A673 (cell line): ENCODE data around the gene NQO1. TPM values are rescaled to one million over a fixed set of nuclear protein-coding genes. Genes with fewer than 3 reads are reported as not detected.

ENCODE experiments used
- BruUV-seq: library from RNA; stranded (reverse); fragments of 400-500 nt; replicated peaks from 2 replicates; lab custom pipeline; 2021; lab: Mats Ljungman, UMichigan
- CTCF ChIA-PET: fragments of 300-600 bp; sonication (Branson Sonifier 250); formaldehyde crosslinking; loops from one replicate; lab custom pipeline; 2022; ENCODE audit warnings: antibody characterized with exemption; lab: Charles Lee
- POLR2A ChIA-PET: fragments of 300-600 bp; sonication (Branson Sonifier 250); formaldehyde crosslinking; loops from one replicate; lab custom pipeline; 2022; ENCODE audit warnings: antibody characterized with exemption; ENCODE audit not compliant: low non-redundant PET; lab: Charles Lee
- DNase-seq: peaks from one replicate; pipeline ENCODE4 v3.0.0-alpha.2; 2015; ENCODE audit warnings: low spot score
- H3K27ac ChIP-seq: fragments of 200-600 bp; sonication (generic); 2 replicates; pipeline ENCODE4 v1.5.1; 2016; ENCODE audit warnings: mixed run types, low read depth, mild to moderate bottlenecking, mixed read lengths, antibody characterized with exemption, low read length; ENCODE audit not compliant: poor library complexity, severe bottlenecking
- H3K27me3 ChIP-seq: fragments of 200-600 bp; sonication (generic); replicated peaks from 2 replicates; pipeline ENCODE4 v1.6.1; 2017; ENCODE audit warnings: mixed run types, low read depth, mild to moderate bottlenecking, mixed read lengths, antibody characterized with exemption, low read length; ENCODE audit not compliant: insufficient read depth, poor library complexity
- H3K36me3 ChIP-seq: fragments of 200-600 bp; sonication (generic); 2 replicates; pipeline ENCODE4 v1.6.1; 2016; ENCODE audit warnings: mixed run types, mild to moderate bottlenecking, mixed read lengths, antibody characterized with exemption, low read length; ENCODE audit not compliant: insufficient read depth, poor library complexity, severe bottlenecking
- H3K4me1 ChIP-seq: fragments of 200-600 bp; sonication (generic); 2 replicates; pipeline ENCODE4 v1.6.1; 2017; ENCODE audit warnings: mixed run types, mild to moderate bottlenecking, mixed read lengths, antibody characterized with exemption, low read length; ENCODE audit not compliant: insufficient read depth, poor library complexity, severe bottlenecking
- H3K4me3 ChIP-seq: fragments of 200-600 bp; sonication (generic); 2 replicates; pipeline ENCODE4 v1.5.1; 2016; ENCODE audit warnings: low read depth, mixed run types, mild to moderate bottlenecking, mixed read lengths, low read length; ENCODE audit not compliant: poor library complexity, severe bottlenecking
- H3K9me3 ChIP-seq: fragments of 200-600 bp; sonication (generic); 2 replicates; pipeline ENCODE4 v1.6.1; 2016; ENCODE audit warnings: mixed run types, low read depth, mild to moderate bottlenecking, mixed read lengths, antibody characterized with exemption, low read length; ENCODE audit not compliant: poor library complexity, severe bottlenecking
- EZH2 ChIP-seq: fragments of 200-600 bp; sonication (generic); IDR thresholded peaks from 2 replicates; pipeline ENCODE4 v1.6.1; 2017; ENCODE audit warnings: borderline replicate concordance, low read depth, mild to moderate bottlenecking, mixed read lengths, antibody characterized with exemption, low read length; ENCODE audit not compliant: poor library complexity, severe bottlenecking
- intact Hi-C: fragments of 100-400 bp; cut with micrococcal nuclease; formaldehyde crosslinking; loops from one replicate; pipeline ENCODE4 v1.10.0; 2022; ENCODE audit not compliant: unreplicated experiment
- total RNA-seq: library from RNA; stranded (reverse); gene quantifications from 2 replicates; pipeline ENCODE4 v1.2.3, GENCODE V29; 2021
- TF ChIP-seq, protein P1 (sequence below): fragments of 300-800, 200-600 bp; sonication (generic); conservative IDR thresholded peaks from 2 replicates; pipeline ENCODE4 v1.5.1; 2017; ENCODE audit warnings: low read depth, mild to moderate bottlenecking, antibody characterized with exemption, low read length, moderate library complexity, mixed read lengths

Gene NQO1
- total RNA-seq, 1 experiment from 2014 or later = 61.7 TPM

DNA sequence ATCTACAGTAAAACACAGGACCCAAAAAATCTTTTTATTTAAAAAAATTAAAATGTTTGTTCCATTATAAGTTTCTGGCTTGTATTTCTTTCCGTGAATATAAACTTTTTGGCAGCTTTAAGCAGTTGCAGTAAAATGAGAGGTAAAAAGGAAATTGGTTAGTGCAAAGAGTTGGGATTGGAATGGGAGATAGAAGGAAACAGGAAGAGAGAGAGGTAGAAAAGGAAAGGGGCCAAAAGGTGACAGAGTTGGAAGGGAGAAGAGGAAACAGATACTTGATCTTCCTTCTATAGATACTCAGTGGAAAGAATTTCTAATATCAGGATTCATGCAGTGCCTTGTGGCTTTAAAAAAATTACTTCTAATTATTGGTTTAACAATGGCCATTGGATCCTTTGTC, 63.5 kb downstream of the NQO1 start:
- intact Hi-C loops = no loop called here
- CTCF ChIA-PET = no interaction called here
- Histone ChIP-seq H3K4me3 (no peak overlapping the region), H3K27ac (no peak overlapping the region), H3K9me3 (no peaks in the 10 kb centered on the region), H3K36me3 (peaks cover 8% of the 10 kb centered on the region), H3K4me1 (no peaks in the 10 kb centered on the region), H3K27me3 (no peaks in the 10 kb centered on the region)
- POLR2A ChIA-PET = no interaction called here
- no TSS peak for BruUV-seq
- TF ChIP-seq, protein P1, sequence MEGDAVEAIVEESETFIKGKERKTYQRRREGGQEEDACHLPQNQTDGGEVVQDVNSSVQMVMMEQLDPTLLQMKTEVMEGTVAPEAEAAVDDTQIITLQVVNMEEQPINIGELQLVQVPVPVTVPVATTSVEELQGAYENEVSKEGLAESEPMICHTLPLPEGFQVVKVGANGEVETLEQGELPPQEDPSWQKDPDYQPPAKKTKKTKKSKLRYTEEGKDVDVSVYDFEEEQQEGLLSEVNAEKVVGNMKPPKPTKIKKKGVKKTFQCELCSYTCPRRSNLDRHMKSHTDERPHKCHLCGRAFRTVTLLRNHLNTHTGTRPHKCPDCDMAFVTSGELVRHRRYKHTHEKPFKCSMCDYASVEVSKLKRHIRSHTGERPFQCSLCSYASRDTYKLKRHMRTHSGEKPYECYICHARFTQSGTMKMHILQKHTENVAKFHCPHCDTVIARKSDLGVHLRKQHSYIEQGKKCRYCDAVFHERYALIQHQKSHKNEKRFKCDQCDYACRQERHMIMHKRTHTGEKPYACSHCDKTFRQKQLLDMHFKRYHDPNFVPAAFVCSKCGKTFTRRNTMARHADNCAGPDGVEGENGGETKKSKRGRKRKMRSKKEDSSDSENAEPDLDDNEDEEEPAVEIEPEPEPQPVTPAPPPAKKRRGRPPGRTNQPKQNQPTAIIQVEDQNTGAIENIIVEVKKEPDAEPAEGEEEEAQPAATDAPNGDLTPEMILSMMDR = no peak
- no peak for TF ChIP-seq EZH2
- DNase-seq = no peak

DNA sequence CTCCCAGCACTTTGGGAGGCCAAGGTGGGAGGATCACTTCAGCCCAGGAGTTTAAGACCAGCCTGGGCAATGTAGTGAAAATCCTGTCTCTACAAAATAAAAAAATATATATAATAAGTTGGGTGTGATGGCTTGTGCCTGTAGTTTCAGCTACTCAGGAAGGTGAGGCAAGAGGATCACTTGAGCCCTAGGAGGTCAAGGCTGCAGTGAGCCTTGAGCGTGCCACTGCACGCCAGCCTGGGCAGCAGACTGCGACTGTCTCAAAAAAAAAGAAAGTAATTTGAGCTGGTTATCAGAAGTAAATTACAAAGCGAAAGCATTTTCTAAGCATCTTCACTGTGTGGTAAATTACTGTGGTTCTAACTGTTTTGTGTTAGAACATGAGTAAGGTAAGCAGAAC, 66.2 kb downstream of the NQO1 start:
- H3K9me3 ChIP-seq = no peaks in the 10 kb centered on the region
- intact Hi-C loops = no loop called here
- BruUV-seq = no TSS peak
- no peak overlapping the region for H3K4me3 ChIP-seq
- ChIA-PET CTCF (no interaction called here), POLR2A (no interaction called here)
- no peaks in the 10 kb centered on the region for H3K4me1 ChIP-seq
- peaks cover 27% of the 10 kb centered on the region for H3K36me3 ChIP-seq
- H3K27me3 ChIP-seq = no peaks in the 10 kb centered on the region
- H3K27ac ChIP-seq = no peak overlapping the region
- TF ChIP-seq EZH2 = no peak
- TF ChIP-seq, protein P1 = no peak
- no peak for DNase-seq

Other genes starting within 250 kb of the NQO1 start
- gene NFAT5, start 160.6 kb downstream of the NQO1 start, total RNA-seq = 32.0 and 34.8 TPM in 2 replicates
- gene NOB1, start 28.4 kb upstream of the NQO1 start, total RNA-seq = 78.1 and 93.3 TPM in 2 replicates
- 32.4 and 38.5 TPM in 2 replicates for gene WWP2, start 35.8 kb upstream of the NQO1 start, total RNA-seq
- 6.1 and 7.6 TPM in 2 replicates for gene CLEC18A, start 224.8 kb upstream of the NQO1 start, total RNA-seq